Memory B cell (primary cell): ENCODE measurements around the gene SLMAP.

Source experiments
- ATAC-seq: fragments of 150-1000 bp; cut with Tn5 transposase; 2 replicates; pipeline ENCODE4 v1.10.0; 2021; ENCODE audit warnings: low read depth, mild to moderate bottlenecking, moderate library complexity
- DNase-seq, 2 donors: peaks; one replicate each; pipeline ENCODE4 v3.0.0; 2022; ENCODE audit warnings: low spot score in 2 of 2
- H3K27ac Mint-ChIP-seq: one replicate; pipeline ENCODE4 v1.8.0; 2022; ENCODE audit warnings: mild to moderate bottlenecking, moderate library complexity, mixed read lengths
- H3K27me3 Mint-ChIP-seq: one replicate; pipeline ENCODE4 v1.8.0; 2022; ENCODE audit warnings: mixed read lengths
- H3K36me3 Mint-ChIP-seq: one replicate; pipeline ENCODE4 v1.8.0; 2022; ENCODE audit warnings: mild to moderate bottlenecking, mixed read lengths
- H3K4me1 Mint-ChIP-seq: one replicate; pipeline ENCODE4 v1.8.0; 2022; ENCODE audit warnings: mixed read lengths
- H3K4me3 Mint-ChIP-seq: one replicate; pipeline ENCODE4 v1.8.0; 2022; ENCODE audit warnings: mild to moderate bottlenecking, moderate library complexity, mixed read lengths
- H3K9me3 Mint-ChIP-seq: one replicate; pipeline ENCODE4 v1.8.0; 2022; ENCODE audit warnings: mixed read lengths

The SLMAP gene

DNA sequence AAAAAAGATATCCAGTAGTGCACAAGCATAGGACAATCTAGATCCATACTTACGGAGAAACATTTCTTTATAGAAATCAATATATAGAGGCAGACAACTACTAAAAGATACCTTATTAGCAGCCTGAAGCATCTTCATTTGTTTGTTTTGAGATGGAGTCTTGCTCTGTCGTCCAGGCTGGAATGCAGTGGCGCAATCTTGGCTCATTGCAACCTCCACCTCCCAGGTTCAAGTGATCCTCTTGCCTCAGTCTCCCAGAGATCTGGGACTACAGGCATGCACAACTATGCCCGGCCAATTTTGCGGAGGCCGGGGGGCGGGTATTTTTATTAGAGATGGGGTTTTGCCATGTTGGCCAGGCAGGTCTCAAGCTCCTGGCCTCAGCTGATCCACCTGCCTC lies 18.3 kb upstream of the SLMAP start:
- no peak overlapping the region for H3K4me3 Mint-ChIP-seq
- ATAC-seq (no peak), DNase-seq (no peak)
- H3K9me3 Mint-ChIP-seq: no peaks in the 10 kb centered on the region
- H3K36me3 Mint-ChIP-seq: no peaks in the 10 kb centered on the region
- H3K27me3 Mint-ChIP-seq: no peaks in the 10 kb centered on the region
- no peak overlapping the region for H3K27ac Mint-ChIP-seq
- H3K4me1 Mint-ChIP-seq: no peaks in the 10 kb centered on the region

GRCh38 chr3:57738391-57738790 lies 17.7 kb upstream of the SLMAP start:
- H3K27ac Mint-ChIP-seq: no peak overlapping the region
- DNase-seq: no peak
- no peaks in the 10 kb centered on the region for H3K4me1 Mint-ChIP-seq
- no peak overlapping the region for H3K4me3 Mint-ChIP-seq
- H3K9me3 Mint-ChIP-seq: no peaks in the 10 kb centered on the region
- no peak for ATAC-seq
- H3K36me3 Mint-ChIP-seq: no peaks in the 10 kb centered on the region
- no peaks in the 10 kb centered on the region for H3K27me3 Mint-ChIP-seq

- H3K9me3 Mint-ChIP-seq: no peaks in the 10 kb centered on the region
- no peak for DNase-seq
- no peak overlapping the region for H3K4me3 Mint-ChIP-seq
- H3K27me3 Mint-ChIP-seq: no peaks in the 10 kb centered on the region
- ATAC-seq: no peak
- H3K4me1 Mint-ChIP-seq: no peaks in the 10 kb centered on the region
- no peaks in the 10 kb centered on the region for H3K36me3 Mint-ChIP-seq
- no peak overlapping the region for H3K27ac Mint-ChIP-seq
Observed at GRCh38 chr3:57740027-57740426, 16.1 kb upstream of the SLMAP start.

DNA sequence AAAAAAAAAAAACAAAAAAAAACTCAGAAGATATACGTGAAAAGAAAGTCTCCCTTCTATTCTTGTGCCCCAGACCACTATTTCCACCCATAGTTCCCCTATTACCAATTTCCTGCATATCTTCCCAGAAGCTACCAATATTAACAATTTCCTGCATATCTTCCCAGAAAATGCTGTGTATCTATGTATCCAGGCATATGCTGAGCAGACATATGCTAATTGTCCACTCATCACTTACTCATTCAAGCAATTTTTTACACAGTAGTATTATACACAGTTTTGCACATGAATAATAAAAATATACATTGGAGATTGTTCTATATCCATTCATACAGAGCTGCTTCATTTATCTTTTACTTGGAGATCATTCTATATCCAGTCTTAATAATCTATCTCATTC lies 12.6 kb upstream of the SLMAP start:
- no peaks in the 10 kb centered on the region for H3K9me3 Mint-ChIP-seq
- no peak overlapping the region for H3K27ac Mint-ChIP-seq
- no peaks in the 10 kb centered on the region for H3K36me3 Mint-ChIP-seq
- ATAC-seq (no peak), DNase-seq (no peak)
- H3K4me1 Mint-ChIP-seq: no peaks in the 10 kb centered on the region
- no peaks in the 10 kb centered on the region for H3K27me3 Mint-ChIP-seq
- H3K4me3 Mint-ChIP-seq: no peak overlapping the region

DNA sequence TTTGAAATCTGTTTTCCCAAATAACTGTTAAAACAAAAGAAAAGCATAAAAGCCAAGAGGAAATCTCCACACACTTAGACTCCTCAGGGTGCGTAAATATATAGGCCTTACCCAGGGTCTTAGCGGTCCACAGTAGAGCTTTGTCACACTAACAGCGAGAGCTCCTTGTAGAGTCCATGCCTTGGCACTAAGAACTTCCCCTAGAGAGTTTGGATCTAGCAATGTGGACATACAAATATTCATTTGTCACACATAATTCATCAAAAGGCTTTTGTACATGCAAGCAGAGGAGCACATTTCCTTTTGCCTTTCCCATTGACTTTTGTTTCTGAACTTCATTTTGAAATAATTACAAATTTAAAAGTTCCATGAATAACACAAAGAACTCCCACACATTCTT lies 11.0 kb upstream of the SLMAP start:
- Mint-ChIP-seq H3K4me3 (no peak overlapping the region), H3K27ac (no peak overlapping the region), H3K9me3 (no peaks in the 10 kb centered on the region), H3K4me1 (no peaks in the 10 kb centered on the region), H3K36me3 (no peaks in the 10 kb centered on the region), H3K27me3 (no peaks in the 10 kb centered on the region)
- DNase-seq (no peak), ATAC-seq (no peak)

GRCh38 chr3:57746156-57747010 lies 9.7 kb upstream of the SLMAP start:
- Mint-ChIP-seq H3K9me3 (no peaks in the 10 kb centered on the region), H3K27ac (no peak overlapping the region), H3K36me3 (no peaks in the 10 kb centered on the region), H3K27me3 (no peaks in the 10 kb centered on the region), H3K4me3 (no peak overlapping the region), H3K4me1 (no peaks in the 10 kb centered on the region)
- ATAC-seq: no peak
- no peak for DNase-seq

DNA sequence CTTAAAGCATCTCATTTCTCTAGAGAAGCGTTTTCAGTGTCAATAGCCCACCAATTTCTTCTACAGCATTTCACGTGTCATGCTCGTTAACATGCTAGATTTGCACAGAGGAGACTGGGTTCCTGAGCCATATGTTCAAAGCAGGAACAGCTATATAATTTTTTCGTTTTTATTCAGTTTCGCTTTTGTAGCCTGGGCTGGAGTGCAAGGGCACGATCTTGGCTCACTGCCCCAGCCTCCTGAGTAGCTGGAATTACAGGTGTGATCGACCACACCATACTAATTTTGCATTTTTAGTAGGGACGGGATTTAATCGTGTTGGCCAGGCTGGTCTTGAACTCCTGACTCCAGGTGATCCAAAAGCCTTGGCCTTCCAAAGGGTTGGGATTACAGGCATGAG lies 6.6 kb upstream of the SLMAP start:
- no peaks in the 10 kb centered on the region for H3K4me1 Mint-ChIP-seq
- no peaks in the 10 kb centered on the region for H3K36me3 Mint-ChIP-seq
- no peak overlapping the region for H3K4me3 Mint-ChIP-seq
- no peaks in the 10 kb centered on the region for H3K27me3 Mint-ChIP-seq
- DNase-seq (no peak), ATAC-seq (no peak)
- H3K27ac Mint-ChIP-seq: no peak overlapping the region
- no peaks in the 10 kb centered on the region for H3K9me3 Mint-ChIP-seq

GRCh38 chr3:57752307-57752706 lies 3.8 kb upstream of the SLMAP start:
- H3K27ac Mint-ChIP-seq: no peak overlapping the region

GRCh38 chr3:57753016-57753415 lies 3.1 kb upstream of the SLMAP start:
- H3K36me3 Mint-ChIP-seq: no peaks in the 10 kb centered on the region

More at GRCh38 chr3:57752307-57752706, 3.8 kb upstream of the SLMAP start:
- Mint-ChIP-seq H3K4me3 (no peak overlapping the region), H3K9me3 (no peaks in the 10 kb centered on the region), H3K4me1 (peaks cover 6% of the 10 kb centered on the region), H3K36me3 (no peaks in the 10 kb centered on the region), H3K27me3 (no peaks in the 10 kb centered on the region)
- DNase-seq (no peak), ATAC-seq (no peak)

DNA sequence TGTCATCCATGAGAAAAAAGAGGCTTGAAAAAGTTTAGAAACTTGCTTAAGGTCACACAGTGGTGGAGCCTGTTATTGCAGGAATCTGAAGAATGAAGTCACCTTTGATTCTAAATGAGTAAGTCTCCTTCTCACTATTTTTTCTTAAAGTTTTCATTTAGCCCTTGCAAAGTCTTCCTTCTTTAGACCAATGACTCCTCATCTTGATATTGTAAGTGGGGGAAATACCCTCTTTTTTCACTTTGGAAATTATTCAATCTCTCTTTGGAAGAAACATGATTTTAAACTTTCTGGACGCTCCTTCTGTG lies 787 bp upstream of the SLMAP start:
- peak overlapping the region; percentile 86 for H3K4me3 Mint-ChIP-seq
- ATAC-seq (peak; percentile 9), DNase-seq (peak in 1 of 2 donors; percentile 8)
- H3K9me3 Mint-ChIP-seq: no peaks in the 10 kb centered on the region
- H3K36me3 Mint-ChIP-seq: no peaks in the 10 kb centered on the region
- H3K27me3 Mint-ChIP-seq: no peaks in the 10 kb centered on the region
- H3K4me1 Mint-ChIP-seq: peaks cover 17% of the 10 kb centered on the region
- H3K27ac Mint-ChIP-seq: peak overlapping the region; percentile 84

More at GRCh38 chr3:57753016-57753415, 3.1 kb upstream of the SLMAP start:
- Mint-ChIP-seq H3K27me3 (no peaks in the 10 kb centered on the region), H3K9me3 (no peaks in the 10 kb centered on the region), H3K27ac (no peak overlapping the region), H3K4me3 (no peak overlapping the region), H3K4me1 (peaks cover 14% of the 10 kb centered on the region)
- no peak for DNase-seq
- ATAC-seq: no peak

GRCh38 chr3:57756528-57757401 lies 656 bp downstream of the SLMAP start:
- peak overlapping the region; percentile 86 for H3K4me3 Mint-ChIP-seq
- ATAC-seq (no peak), DNase-seq (peak; percentile 10 to 38)
- H3K36me3 Mint-ChIP-seq: peaks cover 2% of the 10 kb centered on the region
- H3K4me1 Mint-ChIP-seq: peaks cover 17% of the 10 kb centered on the region
- H3K27me3 Mint-ChIP-seq: no peaks in the 10 kb centered on the region
- no peaks in the 10 kb centered on the region for H3K9me3 Mint-ChIP-seq
- H3K27ac Mint-ChIP-seq: peak overlapping the region; percentile 87

DNA sequence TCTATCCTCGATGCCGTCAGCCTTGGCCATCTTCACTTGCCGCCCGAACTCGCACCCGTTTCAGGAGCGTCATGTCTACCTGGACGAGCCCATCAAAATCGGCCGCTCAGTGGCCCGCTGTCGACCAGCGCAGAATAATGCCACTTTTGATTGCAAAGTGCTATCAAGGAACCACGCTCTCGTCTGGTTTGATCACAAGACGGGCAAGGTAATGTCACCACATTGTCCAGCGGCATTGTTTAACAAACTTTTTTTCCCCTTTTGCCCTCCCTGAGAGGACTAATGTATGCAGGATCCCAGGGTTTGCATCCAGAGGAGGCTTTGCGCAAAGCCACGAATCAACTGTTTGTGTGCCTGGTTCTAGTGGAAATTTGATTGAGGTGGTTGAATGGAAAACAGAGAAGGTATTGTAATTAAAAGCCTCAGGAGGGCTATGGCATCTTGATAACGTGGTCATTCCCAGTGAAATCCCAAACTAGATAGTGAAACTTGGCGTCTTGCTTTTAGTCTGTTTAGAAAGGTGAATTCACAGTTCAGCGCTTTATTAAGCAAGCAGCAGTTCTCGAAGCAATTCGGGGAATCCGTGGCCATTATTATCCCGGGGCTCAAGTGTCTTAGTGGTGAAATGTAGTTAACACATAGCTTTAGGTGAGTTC lies 1.7 kb downstream of the SLMAP start:
- H3K27ac Mint-ChIP-seq: no peak overlapping the region
- H3K36me3 Mint-ChIP-seq: peaks cover 3% of the 10 kb centered on the region
- H3K27me3 Mint-ChIP-seq: no peaks in the 10 kb centered on the region
- peak overlapping the region; percentile 86 for H3K4me3 Mint-ChIP-seq
- ATAC-seq: no peak
- H3K4me1 Mint-ChIP-seq: peaks cover 18% of the 10 kb centered on the region
- DNase-seq: no peak
- no peaks in the 10 kb centered on the region for H3K9me3 Mint-ChIP-seq

DNA sequence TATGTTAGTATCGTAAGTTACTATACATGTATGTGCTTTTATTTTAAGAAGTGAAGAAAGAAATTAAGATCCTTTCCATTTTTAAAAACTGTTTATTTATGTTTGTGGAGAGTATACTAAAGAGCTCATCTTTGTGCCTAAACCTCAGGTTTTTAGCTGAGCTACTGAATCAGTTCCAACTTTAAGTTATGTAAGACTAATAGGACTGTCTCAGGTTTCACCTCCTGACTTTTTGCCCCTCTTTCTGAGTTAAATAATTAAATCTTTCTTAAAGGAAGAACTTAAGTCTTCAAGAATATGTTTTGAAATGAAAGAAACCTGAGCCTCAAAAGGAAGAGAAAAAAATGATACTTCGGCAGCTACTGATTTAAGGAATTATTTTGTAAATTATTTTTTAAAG lies 2.6 kb downstream of the SLMAP start:
- DNase-seq: no peak
- peaks cover 24% of the 10 kb centered on the region for H3K4me1 Mint-ChIP-seq
- H3K27ac Mint-ChIP-seq: no peak overlapping the region
- peaks cover 6% of the 10 kb centered on the region for H3K36me3 Mint-ChIP-seq
- no peaks in the 10 kb centered on the region for H3K9me3 Mint-ChIP-seq
- no peak for ATAC-seq
- H3K27me3 Mint-ChIP-seq: no peaks in the 10 kb centered on the region
- H3K4me3 Mint-ChIP-seq: no peak overlapping the region

GRCh38 chr3:57764794-57765193 lies 8.7 kb downstream of the SLMAP start:
- no peak for DNase-seq
- Mint-ChIP-seq H3K36me3 (peaks cover 21% of the 10 kb centered on the region), H3K27me3 (no peaks in the 10 kb centered on the region), H3K9me3 (no peaks in the 10 kb centered on the region), H3K27ac (no peak overlapping the region), H3K4me1 (peaks cover 25% of the 10 kb centered on the region), H3K4me3 (no peak overlapping the region)
- ATAC-seq: no peak
